Keratinocyte (primary cell): ENCODE measurements around the gene SHISA7.
"Not testable (repeated sequence)": the region's sequence is repeated elsewhere in the genome, so short reads cannot be mapped to it uniquely, and the experiment has no call there.

ENCODE experiments used
- EZH2 ChIP-seq: IDR thresholded peaks from one replicate; pipeline ENCODE4 v1.6.1; 2012; ENCODE audit warnings: inconsistent platforms, mild to moderate bottlenecking, low read length, moderate library complexity
- TF ChIP-seq, protein P1 (sequence below), 3 experiments: IDR thresholded peaks in 1 of 3; conservative IDR thresholded peaks in 1 of 3; optimal IDR thresholded peaks in 1 of 3; 2 replicates in 2 of 3; 3 replicates in 1 of 3; pipeline versions ENCODE3 to v1.5.1; 2011; ENCODE audit warnings: low read length in 3 of 3, mild to moderate bottlenecking in 3 of 3, moderate library complexity in 2 of 3, control low read depth in 1 of 3, inconsistent platforms in 1 of 3; ENCODE audit not compliant: insufficient read depth in 2 of 3; ENCODE audit errors: extremely low read depth in 1 of 3

DNA sequence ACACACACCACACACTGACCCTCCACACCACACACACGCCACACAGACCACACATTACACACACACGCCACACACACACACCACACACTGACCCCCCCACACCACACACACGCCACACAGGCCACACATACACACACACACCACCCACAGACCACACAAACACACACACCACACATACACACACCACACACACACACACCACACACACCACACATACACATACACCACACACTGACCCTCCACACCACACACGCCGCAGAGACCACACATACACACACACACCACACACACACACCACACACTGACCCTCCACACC, 5.0 kb upstream of the SHISA7 start:
- not testable (repeated sequence) for TF ChIP-seq EZH2
- TF ChIP-seq, protein P1, sequence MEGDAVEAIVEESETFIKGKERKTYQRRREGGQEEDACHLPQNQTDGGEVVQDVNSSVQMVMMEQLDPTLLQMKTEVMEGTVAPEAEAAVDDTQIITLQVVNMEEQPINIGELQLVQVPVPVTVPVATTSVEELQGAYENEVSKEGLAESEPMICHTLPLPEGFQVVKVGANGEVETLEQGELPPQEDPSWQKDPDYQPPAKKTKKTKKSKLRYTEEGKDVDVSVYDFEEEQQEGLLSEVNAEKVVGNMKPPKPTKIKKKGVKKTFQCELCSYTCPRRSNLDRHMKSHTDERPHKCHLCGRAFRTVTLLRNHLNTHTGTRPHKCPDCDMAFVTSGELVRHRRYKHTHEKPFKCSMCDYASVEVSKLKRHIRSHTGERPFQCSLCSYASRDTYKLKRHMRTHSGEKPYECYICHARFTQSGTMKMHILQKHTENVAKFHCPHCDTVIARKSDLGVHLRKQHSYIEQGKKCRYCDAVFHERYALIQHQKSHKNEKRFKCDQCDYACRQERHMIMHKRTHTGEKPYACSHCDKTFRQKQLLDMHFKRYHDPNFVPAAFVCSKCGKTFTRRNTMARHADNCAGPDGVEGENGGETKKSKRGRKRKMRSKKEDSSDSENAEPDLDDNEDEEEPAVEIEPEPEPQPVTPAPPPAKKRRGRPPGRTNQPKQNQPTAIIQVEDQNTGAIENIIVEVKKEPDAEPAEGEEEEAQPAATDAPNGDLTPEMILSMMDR (optimal IDR thresholded peaks at IDR 0.05 in 1 of 3, IDR thresholded peaks at IDR 0.05 in 1 of 3, conservative IDR thresholded peaks at IDR 0.05 in 1 of 3; ENCODE audit: extremely low read depth in 1 of 3, insufficient read depth in 2 of 3, low read length in 3 of 3): not testable (repeated sequence)
